Tibial nerve (tissue), 4 donors: Measurements from ENCODE around the gene UMAD1.

ENCODE experiments used
- CTCF ChIP-seq, 5 experiments: fragments of 200-600 bp in 3 of 5; fragments of 450-650 bp in 2 of 5; sonication (generic) in 3 of 5; IDR thresholded peaks; one replicate each; pipeline ENCODE4 v1.5.1; 2016 to 2019; ENCODE audit warnings: antibody characterized with exemption in 5 of 5, mild to moderate bottlenecking in 3 of 5, moderate library complexity in 2 of 5
- EP300 ChIP-seq, 2 donors: sonication (generic); formaldehyde crosslinking; IDR thresholded peaks; one replicate each; pipeline ENCODE4 v1.6.1; 2017; ENCODE audit warnings: antibody characterized with exemption in 2 of 2, mild to moderate bottlenecking in 1 of 2

DNA sequence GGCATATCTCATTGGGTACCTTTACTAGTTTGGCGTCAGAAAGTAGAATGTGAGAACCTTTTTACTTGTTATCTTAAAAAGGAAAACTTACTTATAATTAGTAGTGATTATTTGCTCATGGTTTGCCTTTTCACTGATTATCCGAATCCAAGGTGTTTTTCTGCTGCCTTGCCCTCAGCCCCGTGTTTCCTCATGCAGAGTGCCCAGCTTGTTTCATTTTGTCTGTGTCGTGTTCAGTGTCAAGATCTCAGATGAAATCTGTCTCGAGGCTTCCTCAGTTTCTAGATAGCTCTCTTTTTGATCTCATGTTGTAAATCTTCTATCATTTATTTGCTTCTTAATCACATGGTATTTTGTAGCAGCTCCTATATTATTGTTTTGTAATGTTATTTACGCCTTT lies 47.8 kb downstream of the UMAD1 start:
- TF ChIP-seq CTCF (IDR thresholded peaks at IDR 0.05): no peak
- no peak for TF ChIP-seq EP300 (IDR thresholded peaks at IDR 0.05)
